ENCODE data around the gene PPARD. TPM values are rescaled to one million over a fixed set of nuclear protein-coding genes. Genes with fewer than 3 reads are reported as not detected.
A peak's percentile ranks its signal among the peaks of the same experiment; 100 is the strongest.

PPARD gene
- total and polyA plus RNA-seq, 2 of the 13 experiments (the other 11 are each of a cell fraction or from before 2014, with no cell fraction given) = 6.1 to 13.3 TPM

DNA sequence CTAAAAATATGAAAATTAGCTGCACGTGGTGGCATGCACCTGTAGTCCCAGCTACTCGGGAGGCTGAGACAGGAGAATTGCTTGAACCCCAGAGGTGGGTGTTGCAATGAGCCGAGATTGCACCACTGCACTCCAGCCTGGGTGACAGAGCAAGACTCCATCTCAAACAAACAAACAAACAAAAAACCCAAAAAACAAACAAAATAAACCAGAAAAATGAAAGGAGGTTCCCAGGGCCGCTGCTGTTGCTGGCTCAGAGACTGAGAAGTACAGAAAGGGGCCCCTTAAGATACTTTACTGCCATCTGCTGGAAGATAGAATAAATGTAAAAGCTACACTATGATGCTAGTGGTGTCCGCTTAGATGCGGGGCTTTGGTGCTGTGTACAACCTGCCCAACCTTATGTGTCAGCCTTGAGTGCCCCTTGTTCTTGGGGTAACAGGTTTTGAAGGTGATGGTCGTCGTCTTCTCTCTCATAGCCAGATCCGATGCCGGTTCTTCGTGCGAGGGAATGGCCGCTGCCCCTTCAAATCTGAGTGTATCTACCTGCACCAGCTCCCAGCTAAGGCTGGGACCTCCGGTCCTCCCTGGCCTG, 107.0 kb downstream of the PPARD start (continued):
- TF ChIP-seq DZIP1 (CRISPR knock-in tag; IDR thresholded peaks at IDR 0.05) (no peak), TAF15 (IDR thresholded peaks at IDR 0.05; ENCODE audit: low read depth, low read length, poor library complexity, severe bottlenecking) (no peak), THRA (CRISPR knock-in tag; IDR thresholded peaks at IDR 0.05; ENCODE audit: borderline replicate concordance) (0 out of 2 replicates have a peak, but pooled peaks have one; percentile 30), ARID4A (CRISPR knock-in tag; IDR thresholded peaks at IDR 0.05; ENCODE audit: borderline replicate concordance) (no peak), SPEN (CRISPR knock-in tag; IDR thresholded peaks at IDR 0.05; ENCODE audit: low read depth) (no peak), HOXA7 (CRISPR knock-in tag; IDR thresholded peaks at IDR 0.05) (no peak), ZNF260 (CRISPR knock-in tag; IDR thresholded peaks at IDR 0.05; ENCODE audit: borderline replicate concordance, low read depth) (no peak), ZNF547 (CRISPR knock-in tag; IDR thresholded peaks at IDR 0.05) (0 out of 2 replicates have a peak, but pooled peaks have one; percentile 21), SRF (IDR thresholded peaks at IDR 0.05; ENCODE audit: low read depth, low read length) (no peak), ETV6 (CRISPR knock-in tag; conservative IDR thresholded peaks at IDR 0.05) (no peak), ZNF235 (CRISPR knock-in tag; IDR thresholded peaks at IDR 0.05; ENCODE audit: borderline replicate concordance) (no peak), ZNF510 (CRISPR knock-in tag; IDR thresholded peaks at IDR 0.05; ENCODE audit: low read depth) (no peak)
- TF ChIP-seq, protein P1, sequence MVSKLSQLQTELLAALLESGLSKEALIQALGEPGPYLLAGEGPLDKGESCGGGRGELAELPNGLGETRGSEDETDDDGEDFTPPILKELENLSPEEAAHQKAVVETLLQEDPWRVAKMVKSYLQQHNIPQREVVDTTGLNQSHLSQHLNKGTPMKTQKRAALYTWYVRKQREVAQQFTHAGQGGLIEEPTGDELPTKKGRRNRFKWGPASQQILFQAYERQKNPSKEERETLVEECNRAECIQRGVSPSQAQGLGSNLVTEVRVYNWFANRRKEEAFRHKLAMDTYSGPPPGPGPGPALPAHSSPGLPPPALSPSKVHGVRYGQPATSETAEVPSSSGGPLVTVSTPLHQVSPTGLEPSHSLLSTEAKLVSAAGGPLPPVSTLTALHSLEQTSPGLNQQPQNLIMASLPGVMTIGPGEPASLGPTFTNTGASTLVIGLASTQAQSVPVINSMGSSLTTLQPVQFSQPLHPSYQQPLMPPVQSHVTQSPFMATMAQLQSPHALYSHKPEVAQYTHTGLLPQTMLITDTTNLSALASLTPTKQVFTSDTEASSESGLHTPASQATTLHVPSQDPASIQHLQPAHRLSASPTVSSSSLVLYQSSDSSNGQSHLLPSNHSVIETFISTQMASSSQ (IDR thresholded peaks at IDR 0.05; ENCODE audit: low read depth) = no peak
- TF ChIP-seq, protein P1 (CRISPR knock-in tag; IDR thresholded peaks at IDR 0.05; ENCODE audit: borderline replicate concordance) = no peak

All from HepG2 (cell line).